ENCODE measurements around the gene ARHGAP27.

GRCh38 chr17:45345554-45346215 lies 87.0 kb downstream of the ARHGAP27 start:
- TF ChIP-seq POLR2AphosphoS5 (IDR thresholded peaks at IDR 0.05; ENCODE audit: low read depth, low read length) (no peak), POLR2A (IDR thresholded peaks at IDR 0.05; ENCODE audit: low read depth, low read length) (no peak), TAF1 (IDR thresholded peaks at IDR 0.05; ENCODE audit: low read depth, low read length) (no peak), SPI1 (IDR thresholded peaks at IDR 0.05; ENCODE audit: low read depth, low read length) (no peak), POU2F2 (IDR thresholded peaks at IDR 0.05; ENCODE audit: low read depth, low read length) (no peak), PAX5 (IDR thresholded peaks at IDR 0.05; ENCODE audit: insufficient read depth, low read length, severe bottlenecking) (no peak)

All from GM12891 (cell line).